ENCODE measurements around the gene STRN.

The STRN gene

GRCh38 chr2:36960005-36960675 is 6.2 kb downstream of the STRN start:
- TF ChIP-seq GABPA (IDR thresholded peaks at IDR 0.05; ENCODE audit: low read depth) = no peak
- TF ChIP-seq CTCF (IDR thresholded peaks at IDR 0.05; ENCODE audit: insufficient read depth, low read length) = no peak
- no peak for TF ChIP-seq SPI1 (IDR thresholded peaks at IDR 0.05; ENCODE audit: borderline replicate concordance, low read depth)
- no peak for TF ChIP-seq POLR2AphosphoS5 (IDR thresholded peaks at IDR 0.05; ENCODE audit: low read depth)
- no peak for DNase-seq (ENCODE audit: low read depth in 1 of 2, low spot score in 1 of 2)
- no peaks in the 10 kb centered on the region for H3K27me3 ChIP-seq (ENCODE audit: insufficient read depth, poor library complexity, severe bottlenecking)
- H3K27ac ChIP-seq (replicated peaks) = no peak overlapping the region
- no peak overlapping the region for H3K4me3 ChIP-seq (replicated peaks; ENCODE audit: insufficient read depth, low read length)

- no peak for DNase-seq (ENCODE audit: low read depth in 1 of 2, low spot score in 1 of 2)
- no peaks in the 10 kb centered on the region for H3K27me3 ChIP-seq (ENCODE audit: insufficient read depth, poor library complexity, severe bottlenecking)
- no peak overlapping the region for H3K27ac ChIP-seq (replicated peaks)
- TF ChIP-seq SPI1 (IDR thresholded peaks at IDR 0.05; ENCODE audit: borderline replicate concordance, low read depth) (no peak), GABPA (IDR thresholded peaks at IDR 0.05; ENCODE audit: low read depth) (no peak), POLR2AphosphoS5 (IDR thresholded peaks at IDR 0.05; ENCODE audit: low read depth) (no peak), CTCF (IDR thresholded peaks at IDR 0.05; ENCODE audit: insufficient read depth, low read length) (no peak), REST (IDR thresholded peaks at IDR 0.05; ENCODE audit: insufficient replicate concordance, low read depth) (no peak)
- no peak overlapping the region for H3K4me3 ChIP-seq (replicated peaks; ENCODE audit: insufficient read depth, low read length)
These were observed 11.2 kb downstream of the STRN start for GRCh38 chr2:36954977-36955607.

- TF ChIP-seq SPI1 (IDR thresholded peaks at IDR 0.05; ENCODE audit: borderline replicate concordance, low read depth) (no peak), GABPA (IDR thresholded peaks at IDR 0.05; ENCODE audit: low read depth) (no peak)
- DNase-seq (ENCODE audit: low read depth in 1 of 2, low spot score in 1 of 2) = no peak
- H3K4me3 ChIP-seq (replicated peaks; ENCODE audit: insufficient read depth, low read length) = no peak overlapping the region
- no peaks in the 10 kb centered on the region for H3K27me3 ChIP-seq (ENCODE audit: insufficient read depth, poor library complexity, severe bottlenecking)
- H3K27ac ChIP-seq (replicated peaks) = no peak overlapping the region
These were observed 13.6 kb downstream of the STRN start for GRCh38 chr2:36952748-36953197.

- TF ChIP-seq POLR2AphosphoS5 (IDR thresholded peaks at IDR 0.05; ENCODE audit: low read depth) (no peak), SPI1 (IDR thresholded peaks at IDR 0.05; ENCODE audit: borderline replicate concordance, low read depth) (no peak), REST (IDR thresholded peaks at IDR 0.05; ENCODE audit: insufficient replicate concordance, low read depth) (no peak)
- Histone ChIP-seq H3K27me3 (ENCODE audit: insufficient read depth, poor library complexity, severe bottlenecking) (no peaks in the 10 kb centered on the region), H3K4me3 (replicated peaks; ENCODE audit: insufficient read depth, low read length) (no peak overlapping the region), H3K27ac (replicated peaks) (no peak overlapping the region)
- no peak for DNase-seq (ENCODE audit: low read depth in 1 of 2, low spot score in 1 of 2)
These were observed 14.8 kb downstream of the STRN start for GRCh38 chr2:36951574-36951973.

Measured in HL-60 (cell line).